ENCODE data around the gene BMP6. TPM values are rescaled to one million over a fixed set of nuclear protein-coding genes. Genes with fewer than 3 reads are reported as not detected.

Gene BMP6
- total RNA-seq, 1 donor from 2014 or later, result 0.44 TPM

GRCh38 chr6:7805850-7806214, 79.9 kb downstream of the BMP6 start:
- H3K9me3 Mint-ChIP-seq, result no peaks in the 10 kb centered on the region
- no peaks in the 10 kb centered on the region for H3K27me3 Mint-ChIP-seq (ENCODE audit: low read depth)
- no peak for TF ChIP-seq CTCF (conservative IDR thresholded peaks at IDR 0.05)
- H3K4me3 Mint-ChIP-seq, result no peak overlapping the region
- H3K4me1 Mint-ChIP-seq, result peaks cover 6% of the 10 kb centered on the region
- H3K27ac Mint-ChIP-seq (ENCODE audit: unreplicated experiment), result no peak overlapping the region
- H3K36me3 Mint-ChIP-seq (ENCODE audit: low read depth), result no peaks in the 10 kb centered on the region
- no peak for DNase-seq (ENCODE audit: low read depth, low spot score)

- Mint-ChIP-seq H3K9me3 (no peaks in the 10 kb centered on the region), H3K36me3 (ENCODE audit: low read depth) (no peaks in the 10 kb centered on the region), H3K27ac (ENCODE audit: unreplicated experiment) (no peak overlapping the region), H3K4me3 (no peak overlapping the region), H3K4me1 (peaks cover 6% of the 10 kb centered on the region), H3K27me3 (ENCODE audit: low read depth) (no peaks in the 10 kb centered on the region)
- DNase-seq (ENCODE audit: low read depth, low spot score), result no peak
- TF ChIP-seq CTCF (conservative IDR thresholded peaks at IDR 0.05), result no peak
Measured at GRCh38 chr6:7806711-7807110, 80.8 kb downstream of the BMP6 start.

DNA sequence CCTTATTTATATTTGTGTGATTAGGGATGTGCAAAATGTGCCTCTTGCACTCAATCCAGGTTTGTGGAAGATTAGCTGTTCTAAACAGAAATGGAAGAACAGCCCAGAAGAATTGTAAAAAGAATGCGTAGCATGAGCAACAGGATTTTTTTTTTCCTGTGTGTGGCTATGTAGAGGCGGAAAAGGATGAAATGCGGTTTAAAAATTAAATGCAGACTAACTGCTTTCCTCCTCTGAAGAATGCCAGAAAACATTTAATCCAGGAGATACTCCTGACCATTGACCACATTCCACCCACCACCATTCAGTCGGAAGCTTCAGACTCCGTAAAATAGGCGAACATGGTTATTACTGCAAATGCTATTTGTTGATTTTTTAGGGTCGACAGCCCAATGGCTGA, 83.4 kb downstream of the BMP6 start:
- DNase-seq (ENCODE audit: low read depth, low spot score), result no peak
- H3K27ac Mint-ChIP-seq (ENCODE audit: unreplicated experiment), result no peak overlapping the region
- no peak overlapping the region for H3K4me3 Mint-ChIP-seq
- H3K36me3 Mint-ChIP-seq (ENCODE audit: low read depth), result no peaks in the 10 kb centered on the region
- no peak for TF ChIP-seq CTCF (conservative IDR thresholded peaks at IDR 0.05)
- H3K27me3 Mint-ChIP-seq (ENCODE audit: low read depth), result no peaks in the 10 kb centered on the region
- H3K4me1 Mint-ChIP-seq, result peaks cover 6% of the 10 kb centered on the region
- no peaks in the 10 kb centered on the region for H3K9me3 Mint-ChIP-seq

GRCh38 chr6:7811441-7811840, 85.5 kb downstream of the BMP6 start:
- Mint-ChIP-seq H3K36me3 (ENCODE audit: low read depth) (no peaks in the 10 kb centered on the region), H3K27ac (ENCODE audit: unreplicated experiment) (no peak overlapping the region), H3K4me1 (no peaks in the 10 kb centered on the region), H3K9me3 (no peaks in the 10 kb centered on the region), H3K27me3 (ENCODE audit: low read depth) (no peaks in the 10 kb centered on the region), H3K4me3 (no peak overlapping the region)
- TF ChIP-seq CTCF (conservative IDR thresholded peaks at IDR 0.05), result no peak
- DNase-seq (ENCODE audit: low read depth, low spot score), result no peak

- H3K36me3 Mint-ChIP-seq (ENCODE audit: low read depth), result no peaks in the 10 kb centered on the region
- no peaks in the 10 kb centered on the region for H3K9me3 Mint-ChIP-seq
- DNase-seq (ENCODE audit: low read depth, low spot score), result no peak
- H3K27ac Mint-ChIP-seq (ENCODE audit: unreplicated experiment), result no peak overlapping the region
- no peak for TF ChIP-seq CTCF (conservative IDR thresholded peaks at IDR 0.05)
- H3K4me3 Mint-ChIP-seq, result no peak overlapping the region
- H3K4me1 Mint-ChIP-seq, result no peaks in the 10 kb centered on the region
- no peaks in the 10 kb centered on the region for H3K27me3 Mint-ChIP-seq (ENCODE audit: low read depth)
Measured at GRCh38 chr6:7812623-7813022, 86.7 kb downstream of the BMP6 start.

DNA sequence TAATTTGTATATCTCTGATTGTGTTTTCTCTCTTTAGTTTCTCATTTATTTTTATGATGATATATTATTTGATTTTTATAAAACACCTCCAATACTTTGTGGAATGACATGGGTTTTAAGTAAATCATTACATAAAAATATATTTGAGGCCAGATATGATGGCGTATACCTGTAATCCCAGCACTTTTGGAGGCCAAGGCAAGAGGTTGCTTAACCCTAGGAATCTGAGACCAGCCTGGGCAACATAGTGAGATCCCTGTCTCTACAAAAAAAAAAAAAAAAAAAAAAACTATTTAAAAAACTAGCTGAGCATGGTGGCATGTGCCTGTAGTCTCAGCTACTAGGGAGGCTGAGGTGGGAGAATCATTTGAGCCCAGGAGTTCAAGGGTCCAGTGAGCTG, 87.3 kb downstream of the BMP6 start:
- H3K4me1 Mint-ChIP-seq, result no peaks in the 10 kb centered on the region
- no peak for DNase-seq (ENCODE audit: low read depth, low spot score)
- no peak overlapping the region for H3K4me3 Mint-ChIP-seq
- no peak overlapping the region for H3K27ac Mint-ChIP-seq (ENCODE audit: unreplicated experiment)
- no peaks in the 10 kb centered on the region for H3K9me3 Mint-ChIP-seq
- no peak for TF ChIP-seq CTCF (conservative IDR thresholded peaks at IDR 0.05)
- no peaks in the 10 kb centered on the region for H3K27me3 Mint-ChIP-seq (ENCODE audit: low read depth)
- no peaks in the 10 kb centered on the region for H3K36me3 Mint-ChIP-seq (ENCODE audit: low read depth)
